Neuronal stem cell (in vitro differentiated cells): ENCODE results near the gene BRSK2.
"Not testable (repeated sequence)": the region's sequence is repeated elsewhere in the genome, so short reads cannot be mapped to it uniquely, and the experiment has no call there.

Experiments
- DNase-seq: peaks from one replicate; pipeline ENCODE4 v3.0.0-alpha.2; 2013; ENCODE audit warnings: low spot score
- H2AFZ ChIP-seq: one replicate; pipeline ENCODE4 v1.6.1; 2013; ENCODE audit warnings: mild to moderate bottlenecking, low read length, inconsistent platforms
- H2AK5ac ChIP-seq: 2 replicates; pipeline ENCODE4 v1.6.1; 2013; ENCODE audit warnings: low read depth, mild to moderate bottlenecking, inconsistent platforms, low read length, moderate library complexity, mixed read lengths
- H2BK120ac ChIP-seq: 2 replicates; pipeline ENCODE4 v1.6.1; 2013; ENCODE audit warnings: low read depth, mild to moderate bottlenecking, inconsistent platforms, low read length, moderate library complexity, mixed read lengths
- H2BK12ac ChIP-seq: one replicate; pipeline ENCODE4 v1.6.1; 2013; ENCODE audit warnings: low read length, inconsistent platforms
- H2BK15ac ChIP-seq: 2 replicates; pipeline ENCODE4 v1.6.1; 2013; ENCODE audit warnings: mild to moderate bottlenecking, low read length, inconsistent platforms, mixed read lengths
- H2BK5ac ChIP-seq: one replicate; pipeline ENCODE4 v1.6.1; 2013; ENCODE audit warnings: inconsistent platforms, mild to moderate bottlenecking, low read length, moderate library complexity
- H3K14ac ChIP-seq: one replicate; pipeline ENCODE4 v1.6.1; 2013; ENCODE audit warnings: low read length, inconsistent platforms
- H3K18ac ChIP-seq: 2 replicates; pipeline ENCODE4 v1.6.1; 2013; ENCODE audit warnings: low read length, inconsistent platforms
- H3K23ac ChIP-seq: 2 replicates; pipeline ENCODE4 v1.6.1; 2013; ENCODE audit warnings: low read depth, mild to moderate bottlenecking, mixed read lengths, low read length, inconsistent platforms; ENCODE audit not compliant: poor library complexity
- H3K27ac ChIP-seq: replicated peaks from 3 replicates; pipeline ENCODE4 v1.5.1; 2013; ENCODE audit warnings: low read length, inconsistent platforms
- H3K27me3 ChIP-seq, 3 experiments: 2 replicates each; pipeline ENCODE4 v1.6.1; 2013; ENCODE audit warnings: low read length in 3 of 3, mild to moderate bottlenecking in 2 of 3, inconsistent platforms in 1 of 3, low read depth in 1 of 3, mixed read lengths in 1 of 3, moderate library complexity in 1 of 3; ENCODE audit not compliant: control insufficient read depth in 3 of 3, insufficient read depth in 3 of 3
- H3K36me3 ChIP-seq, 2 donors: replicated peaks in 1 of 2; 2 replicates each; pipeline ENCODE4 v1.6.1; 2013; ENCODE audit warnings: low read length in 2 of 2; ENCODE audit not compliant: control insufficient read depth in 2 of 2, insufficient read depth in 2 of 2
- H3K4ac ChIP-seq: 2 replicates; pipeline ENCODE4 v1.6.1; 2013; ENCODE audit warnings: inconsistent platforms, mild to moderate bottlenecking, low read length, moderate library complexity
- H3K4me1 ChIP-seq, 2 donors: 1 replicate in 1 of 2; 2 replicates in 1 of 2; pipeline ENCODE4 v1.6.1; 2013; ENCODE audit warnings: low read length in 2 of 2, low read depth in 1 of 2; ENCODE audit not compliant: control insufficient read depth in 2 of 2, insufficient read depth in 1 of 2
- H3K4me2 ChIP-seq: one replicate; pipeline ENCODE4 v1.6.1; 2013; ENCODE audit warnings: mild to moderate bottlenecking, low read length, inconsistent platforms; ENCODE audit not compliant: insufficient read depth, poor library complexity, severe bottlenecking
- H3K4me3 ChIP-seq, 2 donors: 2 replicates each; pipeline ENCODE4 v1.5.1; 2013; ENCODE audit warnings: low read length in 2 of 2, mild to moderate bottlenecking in 2 of 2, inconsistent platforms in 1 of 2, moderate library complexity in 1 of 2
- H3K79me1 ChIP-seq: one replicate; pipeline ENCODE4 v1.6.1; 2013; ENCODE audit warnings: low read depth, mild to moderate bottlenecking, inconsistent platforms, low read length, moderate library complexity
- H3K9ac ChIP-seq: one replicate; pipeline ENCODE4 v1.6.1; 2013; ENCODE audit warnings: mild to moderate bottlenecking, low read depth, low read length, inconsistent platforms; ENCODE audit not compliant: poor library complexity
- H3K9me3 ChIP-seq, 2 donors: replicated peaks in 1 of 2; 2 replicates each; pipeline versions ENCODE3 to v1.6.1; 2013; ENCODE audit warnings: low read length in 2 of 2, mild to moderate bottlenecking in 2 of 2, inconsistent platforms in 1 of 2, low read depth in 1 of 2, mixed read lengths in 1 of 2, moderate library complexity in 1 of 2; ENCODE audit not compliant: control insufficient read depth in 2 of 2, insufficient read depth in 1 of 2
- H4K8ac ChIP-seq: one replicate; pipeline ENCODE4 v1.6.1; 2013; ENCODE audit warnings: low read depth, mild to moderate bottlenecking, inconsistent platforms, low read length, moderate library complexity
- H4K91ac ChIP-seq: one replicate; pipeline ENCODE4 v1.6.1; 2013; ENCODE audit warnings: low read length, low read depth, mild to moderate bottlenecking, inconsistent platforms; ENCODE audit not compliant: poor library complexity
- WGBS, 2 donors: extraction: QIAGEN DNeasy Blood & Tissue Kit; methylation state at CpG; one replicate each; pipeline ENCODE4 v1.1.7; 2013; ENCODE audit warnings: missing lambda C conversion rate in 2 of 2, mixed read lengths in 1 of 2; ENCODE audit not compliant: insufficient read length in 2 of 2, insufficient replicate concordance in 1 of 2; ENCODE audit errors: extremely low coverage in 2 of 2; 5-methylcytosine and 5-hydroxymethylcytosine counted together

The BRSK2 gene

DNA sequence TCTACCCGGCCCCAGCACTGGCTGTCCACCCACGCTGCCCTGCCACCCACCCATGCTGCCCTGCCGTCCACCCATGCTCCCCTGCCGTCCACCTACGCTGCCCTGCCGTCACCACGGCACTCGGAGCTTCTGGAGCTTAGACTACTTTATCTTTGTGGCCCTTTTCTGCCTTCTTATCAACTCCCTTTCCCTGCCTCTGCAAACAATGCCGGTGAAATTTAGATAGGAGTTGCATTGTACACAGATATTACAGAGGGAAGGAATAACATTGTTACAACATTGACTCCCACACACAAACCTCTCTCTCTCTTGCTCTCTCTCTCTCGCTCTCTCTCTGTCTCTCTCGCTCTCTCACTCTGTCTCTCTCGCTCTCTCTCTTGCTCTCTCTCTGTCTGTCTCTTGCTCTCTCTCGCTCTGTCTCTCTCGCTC, 33.7 kb upstream of the BRSK2 start:
- Histone ChIP-seq H4K91ac (no peak overlapping the region), H4K8ac (no peak overlapping the region), H3K9ac (no peak overlapping the region), H3K27ac (no peak overlapping the region), H3K4ac (no peak overlapping the region), H3K4me1 (no peaks in the 10 kb centered on the region), H2BK12ac (no peak overlapping the region), H3K9me3 (peaks cover 0 to 9% of the 10 kb centered on the region in 2 donors), H2AK5ac (no peak overlapping the region), H2BK15ac (no peak overlapping the region), H3K23ac (no peak overlapping the region), H2AFZ (no peak overlapping the region), H3K36me3 (no peaks in the 10 kb centered on the region), H3K4me2 (no peak overlapping the region), H3K79me1 (peaks cover 5% of the 10 kb centered on the region), H3K18ac (no peak overlapping the region), H3K14ac (no peak overlapping the region), H3K4me3 (no peak overlapping the region), H2BK5ac (no peak overlapping the region), H3K27me3 (peaks cover 0 to 16% (median 2%) of the 10 kb centered on the region in 3 experiments), H2BK120ac (no peak overlapping the region)
- no CpG with 5 or more reads among the region's 14 CpGs for WGBS, 2 donors
- DNase-seq: no peak

DNA sequence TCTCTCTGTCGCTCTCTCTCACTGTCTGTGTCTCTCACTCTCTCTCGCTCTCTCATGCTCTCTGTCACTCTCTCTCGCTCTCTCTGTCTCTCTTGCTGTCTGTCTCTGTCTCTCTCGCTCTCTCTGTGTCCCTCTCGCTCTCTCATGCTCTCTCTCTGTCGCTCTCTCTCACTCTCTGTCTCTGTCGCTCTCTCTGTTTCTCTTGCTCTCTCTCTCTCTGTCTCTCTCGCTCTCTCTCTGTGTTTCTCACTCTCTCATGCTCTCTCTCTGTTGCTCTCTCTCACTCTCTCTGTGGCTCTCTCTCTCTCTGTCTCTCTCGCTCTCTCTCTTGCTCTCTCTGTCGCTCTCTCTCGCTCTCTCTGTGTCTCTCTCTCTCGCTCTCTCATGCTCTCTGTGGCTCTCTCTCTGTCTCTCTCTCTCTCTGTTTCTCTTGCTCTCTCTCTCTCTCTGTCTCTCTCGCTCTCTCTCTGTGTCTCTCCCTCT, 33.2 kb upstream of the BRSK2 start:
- H2BK12ac ChIP-seq: no peak overlapping the region
- no peak for DNase-seq
- H3K9me3 ChIP-seq: peaks cover 0 to 11% of the 10 kb centered on the region in 2 donors
- no peak overlapping the region for H2BK15ac ChIP-seq
- H2AFZ ChIP-seq: no peak overlapping the region
- no peak overlapping the region for H2BK5ac ChIP-seq
- no peak overlapping the region for H2BK120ac ChIP-seq
- H3K36me3 ChIP-seq: no peaks in the 10 kb centered on the region
- no peak overlapping the region for H2AK5ac ChIP-seq
- no peak overlapping the region for H3K4me2 ChIP-seq
- no peak overlapping the region for H3K23ac ChIP-seq
- no peak overlapping the region for H4K8ac ChIP-seq
- no peak overlapping the region for H4K91ac ChIP-seq
- H3K27ac ChIP-seq: no peak overlapping the region
- no peak overlapping the region for H3K4me3 ChIP-seq
- peaks cover 0 to 12% (median 2%) of the 10 kb centered on the region in 3 experiments for H3K27me3 ChIP-seq
- peaks cover 5% of the 10 kb centered on the region for H3K79me1 ChIP-seq
- H3K14ac ChIP-seq: no peak overlapping the region
- no peaks in the 10 kb centered on the region for H3K4me1 ChIP-seq
- no peak overlapping the region for H3K4ac ChIP-seq
- WGBS, 2 donors: no CpG with 5 or more reads among the region's 13 CpGs
- H3K9ac ChIP-seq: no peak overlapping the region
- no peak overlapping the region for H3K18ac ChIP-seq

GRCh38 chr11:1358286-1358685, 31.4 kb upstream of the BRSK2 start:
- no peak overlapping the region for H2BK5ac ChIP-seq
- no peak for DNase-seq
- H3K79me1 ChIP-seq: peaks cover 5% of the 10 kb centered on the region
- H3K9ac ChIP-seq: peak overlapping the region; percentile 44
- H3K4ac ChIP-seq: no peak overlapping the region
- peak overlapping the region; percentile 56 for H2AFZ ChIP-seq
- H2BK120ac ChIP-seq: no peak overlapping the region
- peak overlapping the region; percentile 89 for H3K23ac ChIP-seq
- peak overlapping the region; percentile 21 for H3K14ac ChIP-seq
- H3K9me3 ChIP-seq: peaks cover 0 to 22% of the 10 kb centered on the region in 2 donors
- no peaks in the 10 kb centered on the region for H3K36me3 ChIP-seq
- peak overlapping the region; percentile 64 for H3K18ac ChIP-seq
- no peak overlapping the region for H3K27ac ChIP-seq
- H3K4me1 ChIP-seq: no peaks in the 10 kb centered on the region
- no peak overlapping the region for H3K4me3 ChIP-seq
- no peak overlapping the region for H2BK15ac ChIP-seq
- H4K91ac ChIP-seq: peak overlapping the region; percentile 85
- no peak overlapping the region for H4K8ac ChIP-seq
- no CpG with 5 or more reads among the region's 16 CpGs for WGBS, 2 donors
- H2AK5ac ChIP-seq: peak overlapping the region; percentile 75
- H3K27me3 ChIP-seq: peaks cover 0 to 13% (median 2%) of the 10 kb centered on the region in 3 experiments
- peak overlapping the region; percentile 41 for H2BK12ac ChIP-seq
- no peak overlapping the region for H3K4me2 ChIP-seq

GRCh38 chr11:1358931-1359330, 30.8 kb upstream of the BRSK2 start:
- not testable (repeated sequence) for H2BK15ac ChIP-seq, H3K23ac ChIP-seq, H3K36me3 ChIP-seq, H4K91ac ChIP-seq, H3K4me1 ChIP-seq, H2AFZ ChIP-seq, H3K4me3 ChIP-seq, H4K8ac ChIP-seq, H2BK5ac ChIP-seq, H2BK12ac ChIP-seq, H3K79me1 ChIP-seq, H3K9ac ChIP-seq, H3K18ac ChIP-seq, H3K4me2 ChIP-seq, H2BK120ac ChIP-seq, H2AK5ac ChIP-seq, H3K14ac ChIP-seq, H3K4ac ChIP-seq, DNase-seq, H3K27ac ChIP-seq
- Histone ChIP-seq H3K9me3 (peaks cover 0 to 29% of the 10 kb centered on the region in 2 donors), H3K27me3 (peaks cover 0 to 14% (median 2%) of the 10 kb centered on the region in 3 experiments)
- no CpG with 5 or more reads among the region's 17 CpGs for WGBS, 2 donors
